SK-N-SH treated with all-trans-retinoic acid at 6 μM for 48 hours (cell line): ENCODE data around the gene APOL6.

Source experiments
- ATAC-seq: fragments of 200-7000 bp; cut with Tn5 transposase; 3 replicates; pipeline ENCODE4 v1.9.1; 2020; ENCODE audit warnings: mild to moderate bottlenecking, moderate library complexity
- ARNTL ChIP-seq: fragments of 450-650 bp; formaldehyde crosslinking; IDR thresholded peaks from 2 replicates; pipeline ENCODE4 v1.5.0; 2020; ENCODE audit warnings: low read depth, mild to moderate bottlenecking, moderate library complexity, borderline replicate concordance
- BACH2 ChIP-seq: fragments of 250-450 bp; sonication (Bioruptor Pico); IDR thresholded peaks from 2 replicates; pipeline ENCODE4 v1.9.0; 2021; ENCODE audit warnings: mild to moderate bottlenecking, borderline replicate concordance
- CSDC2 ChIP-seq: fragments of 250-450 bp; sonication (Bioruptor Pico); IDR thresholded peaks from 2 replicates; pipeline ENCODE4 v1.5.0; 2020; ENCODE audit warnings: mild to moderate bottlenecking, moderate library complexity
- ESRRG ChIP-seq: fragments of 250-450 bp; sonication (Bioruptor Pico); IDR thresholded peaks from 2 replicates; pipeline ENCODE4 v1.6.1; 2021; ENCODE audit warnings: mild to moderate bottlenecking
- GLIS3 ChIP-seq: fragments of 250-450 bp; sonication (Bioruptor Pico); IDR thresholded peaks from 2 replicates; pipeline ENCODE4 v1.5.0; 2020; ENCODE audit warnings: mild to moderate bottlenecking, moderate library complexity
- ISL1 ChIP-seq: fragments of 250-450 bp; sonication (Bioruptor Pico); IDR thresholded peaks from 2 replicates; pipeline ENCODE4 v2.1.2; 2022; ENCODE audit warnings: mild to moderate bottlenecking, moderate library complexity
- OSR1 ChIP-seq: fragments of 250-450 bp; sonication (Bioruptor Pico); IDR thresholded peaks from 2 replicates; pipeline ENCODE4 v1.8.0; 2022; ENCODE audit warnings: moderate library complexity, mild to moderate bottlenecking, inconsistent platforms
- PPARA ChIP-seq: fragments of 250-450 bp; sonication (Bioruptor Pico); IDR thresholded peaks from 2 replicates; pipeline ENCODE4 v1.5.0; 2020; ENCODE audit warnings: mild to moderate bottlenecking, borderline replicate concordance
- RARB ChIP-seq: fragments of 250-450 bp; sonication (Bioruptor Pico); IDR thresholded peaks from 2 replicates; pipeline ENCODE4 v1.8.0; 2021; ENCODE audit warnings: mild to moderate bottlenecking, moderate library complexity
- SNAI2 ChIP-seq: fragments of 250-450 bp; sonication (Bioruptor Pico); IDR thresholded peaks from 2 replicates; pipeline ENCODE4 v1.5.0; 2020; ENCODE audit warnings: mild to moderate bottlenecking, moderate library complexity
- ZC3H10 ChIP-seq: fragments of 250-450 bp; sonication (Bioruptor Pico); IDR thresholded peaks from 2 replicates; pipeline ENCODE4 v1.5.1; 2021; ENCODE audit warnings: mild to moderate bottlenecking, moderate library complexity
- ZFP3 ChIP-seq: fragments of 250-450 bp; sonication (Bioruptor Pico); IDR thresholded peaks from 2 replicates; pipeline ENCODE4 v1.5.0; 2020; ENCODE audit warnings: mild to moderate bottlenecking, moderate library complexity
- ZFP30 ChIP-seq: fragments of 450-650 bp; formaldehyde crosslinking; IDR thresholded peaks from 2 replicates; pipeline ENCODE4 v1.5.0; 2022; ENCODE audit warnings: mild to moderate bottlenecking, moderate library complexity
- ZNF565 ChIP-seq: fragments of 450-650 bp; formaldehyde crosslinking; conservative IDR thresholded peaks from 2 replicates; pipeline ENCODE4 v1.5.0; 2020; ENCODE audit warnings: low read depth, mild to moderate bottlenecking, moderate library complexity
- ZNF70 ChIP-seq: fragments of 450-650 bp; formaldehyde crosslinking; IDR thresholded peaks from 2 replicates; pipeline ENCODE4 v1.5.0; 2020; ENCODE audit warnings: mild to moderate bottlenecking, moderate library complexity
- ZNF8 ChIP-seq: fragments of 450-650 bp; formaldehyde crosslinking; IDR thresholded peaks from 2 replicates; pipeline ENCODE4 v1.5.0; 2020; ENCODE audit warnings: mild to moderate bottlenecking, moderate library complexity
- TF ChIP-seq, protein P1 (sequence below): fragments of 250-450 bp; sonication (Bioruptor Pico); IDR thresholded peaks from 2 replicates; pipeline ENCODE4 v1.8.0; 2021; ENCODE audit warnings: low read depth, mild to moderate bottlenecking, moderate library complexity, borderline replicate concordance
- TF ChIP-seq, protein P2 (sequence below): fragments of 250-450 bp; sonication (Bioruptor Pico); IDR thresholded peaks from 2 replicates; pipeline ENCODE4 v1.8.0; 2020; ENCODE audit warnings: mild to moderate bottlenecking, moderate library complexity, borderline replicate concordance
- TF ChIP-seq, protein P3 (sequence below): fragments of 250-450 bp; sonication (Bioruptor Pico); IDR thresholded peaks from 2 replicates; pipeline ENCODE4 v1.5.1; 2021; ENCODE audit warnings: mild to moderate bottlenecking, moderate library complexity
- TF ChIP-seq, protein P4 (sequence below): fragments of 250-450 bp; sonication (Bioruptor Pico); IDR thresholded peaks from 2 replicates; pipeline ENCODE4 v1.5.0; 2020; ENCODE audit warnings: mild to moderate bottlenecking, moderate library complexity
- TF ChIP-seq, protein P5 (sequence below): fragments of 250-450 bp; sonication (Bioruptor Pico); IDR thresholded peaks from 2 replicates; pipeline ENCODE4 v1.5.1; 2020; ENCODE audit warnings: low read depth, mild to moderate bottlenecking, moderate library complexity

APOL6 gene

DNA sequence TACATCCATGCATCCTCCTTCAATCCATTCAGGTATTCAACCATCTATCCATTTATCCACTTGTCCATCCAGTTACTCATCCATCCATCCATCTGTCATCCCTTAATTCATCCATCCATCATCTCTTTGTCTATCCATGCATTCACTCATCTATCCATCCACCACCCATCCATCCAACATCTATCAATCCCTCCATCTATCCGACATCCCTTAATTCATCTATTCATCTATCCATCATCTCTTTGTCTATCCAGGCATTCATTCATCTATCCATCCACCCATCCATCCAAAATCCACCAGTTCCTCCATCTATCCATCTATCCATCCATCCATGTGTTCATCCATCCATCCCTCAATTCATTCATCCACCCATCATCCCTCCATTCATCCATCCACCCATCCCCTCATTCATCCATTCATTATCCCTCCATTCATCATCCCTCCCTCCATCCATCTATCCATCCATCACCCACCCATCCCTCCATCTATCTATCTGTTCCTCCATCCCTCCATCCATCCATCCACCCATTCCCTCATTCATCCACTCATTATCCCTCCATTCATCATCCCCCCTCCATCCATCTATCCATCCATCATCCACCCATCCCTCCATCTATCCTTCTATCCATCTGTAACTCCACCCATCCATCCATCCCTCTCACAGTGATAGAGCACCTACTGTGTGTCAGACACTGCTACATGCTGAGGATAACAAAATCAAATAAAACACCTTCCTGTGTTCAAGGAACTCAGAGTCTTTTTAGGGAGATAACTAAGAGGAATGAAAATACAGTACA, 29.6 kb upstream of the APOL6 start:
- ATAC-seq = no peak
- TF ChIP-seq ARNTL (CRISPR knock-in tag) = no peak
- TF ChIP-seq CSDC2 = no peak
- TF ChIP-seq ISL1 = no peak
- TF ChIP-seq ZNF8 (CRISPR knock-in tag) = no peak
- TF ChIP-seq, protein P1, sequence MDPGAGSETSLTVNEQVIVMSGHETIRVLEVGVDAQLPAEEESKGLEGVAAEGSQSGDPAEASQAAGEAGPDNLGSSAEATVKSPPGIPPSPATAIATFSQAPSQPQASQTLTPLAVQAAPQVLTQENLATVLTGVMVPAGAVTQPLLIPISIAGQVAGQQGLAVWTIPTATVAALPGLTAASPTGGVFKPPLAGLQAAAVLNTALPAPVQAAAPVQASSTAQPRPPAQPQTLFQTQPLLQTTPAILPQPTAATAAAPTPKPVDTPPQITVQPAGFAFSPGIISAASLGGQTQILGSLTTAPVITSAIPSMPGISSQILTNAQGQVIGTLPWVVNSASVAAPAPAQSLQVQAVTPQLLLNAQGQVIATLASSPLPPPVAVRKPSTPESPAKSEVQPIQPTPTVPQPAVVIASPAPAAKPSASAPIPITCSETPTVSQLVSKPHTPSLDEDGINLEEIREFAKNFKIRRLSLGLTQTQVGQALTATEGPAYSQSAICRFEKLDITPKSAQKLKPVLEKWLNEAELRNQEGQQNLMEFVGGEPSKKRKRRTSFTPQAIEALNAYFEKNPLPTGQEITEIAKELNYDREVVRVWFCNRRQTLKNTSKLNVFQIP = no peak
- TF ChIP-seq SNAI2 (CRISPR knock-in tag) = no peak
- TF ChIP-seq ESRRG (CRISPR knock-in tag) = no peak
- TF ChIP-seq ZFP3 = no peak
- TF ChIP-seq, protein P2, sequence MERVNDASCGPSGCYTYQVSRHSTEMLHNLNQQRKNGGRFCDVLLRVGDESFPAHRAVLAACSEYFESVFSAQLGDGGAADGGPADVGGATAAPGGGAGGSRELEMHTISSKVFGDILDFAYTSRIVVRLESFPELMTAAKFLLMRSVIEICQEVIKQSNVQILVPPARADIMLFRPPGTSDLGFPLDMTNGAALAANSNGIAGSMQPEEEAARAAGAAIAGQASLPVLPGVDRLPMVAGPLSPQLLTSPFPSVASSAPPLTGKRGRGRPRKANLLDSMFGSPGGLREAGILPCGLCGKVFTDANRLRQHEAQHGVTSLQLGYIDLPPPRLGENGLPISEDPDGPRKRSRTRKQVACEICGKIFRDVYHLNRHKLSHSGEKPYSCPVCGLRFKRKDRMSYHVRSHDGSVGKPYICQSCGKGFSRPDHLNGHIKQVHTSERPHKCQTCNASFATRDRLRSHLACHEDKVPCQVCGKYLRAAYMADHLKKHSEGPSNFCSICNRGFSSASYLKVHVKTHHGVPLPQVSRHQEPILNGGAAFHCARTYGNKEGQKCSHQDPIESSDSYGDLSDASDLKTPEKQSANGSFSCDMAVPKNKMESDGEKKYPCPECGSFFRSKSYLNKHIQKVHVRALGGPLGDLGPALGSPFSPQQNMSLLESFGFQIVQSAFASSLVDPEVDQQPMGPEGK = no peak
- TF ChIP-seq BACH2 (CRISPR knock-in tag) = no peak
- TF ChIP-seq ZC3H10 = no peak
- TF ChIP-seq, protein P3, sequence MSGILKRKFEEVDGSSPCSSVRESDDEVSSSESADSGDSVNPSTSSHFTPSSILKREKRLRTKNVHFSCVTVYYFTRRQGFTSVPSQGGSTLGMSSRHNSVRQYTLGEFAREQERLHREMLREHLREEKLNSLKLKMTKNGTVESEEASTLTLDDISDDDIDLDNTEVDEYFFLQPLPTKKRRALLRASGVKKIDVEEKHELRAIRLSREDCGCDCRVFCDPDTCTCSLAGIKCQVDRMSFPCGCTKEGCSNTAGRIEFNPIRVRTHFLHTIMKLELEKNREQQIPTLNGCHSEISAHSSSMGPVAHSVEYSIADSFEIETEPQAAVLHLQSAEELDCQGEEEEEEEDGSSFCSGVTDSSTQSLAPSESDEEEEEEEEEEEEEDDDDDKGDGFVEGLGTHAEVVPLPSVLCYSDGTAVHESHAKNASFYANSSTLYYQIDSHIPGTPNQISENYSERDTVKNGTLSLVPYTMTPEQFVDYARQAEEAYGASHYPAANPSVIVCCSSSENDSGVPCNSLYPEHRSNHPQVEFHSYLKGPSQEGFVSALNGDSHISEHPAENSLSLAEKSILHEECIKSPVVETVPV = no peak
- no peak for TF ChIP-seq PPARA (CRISPR knock-in tag)
- TF ChIP-seq, protein P4, sequence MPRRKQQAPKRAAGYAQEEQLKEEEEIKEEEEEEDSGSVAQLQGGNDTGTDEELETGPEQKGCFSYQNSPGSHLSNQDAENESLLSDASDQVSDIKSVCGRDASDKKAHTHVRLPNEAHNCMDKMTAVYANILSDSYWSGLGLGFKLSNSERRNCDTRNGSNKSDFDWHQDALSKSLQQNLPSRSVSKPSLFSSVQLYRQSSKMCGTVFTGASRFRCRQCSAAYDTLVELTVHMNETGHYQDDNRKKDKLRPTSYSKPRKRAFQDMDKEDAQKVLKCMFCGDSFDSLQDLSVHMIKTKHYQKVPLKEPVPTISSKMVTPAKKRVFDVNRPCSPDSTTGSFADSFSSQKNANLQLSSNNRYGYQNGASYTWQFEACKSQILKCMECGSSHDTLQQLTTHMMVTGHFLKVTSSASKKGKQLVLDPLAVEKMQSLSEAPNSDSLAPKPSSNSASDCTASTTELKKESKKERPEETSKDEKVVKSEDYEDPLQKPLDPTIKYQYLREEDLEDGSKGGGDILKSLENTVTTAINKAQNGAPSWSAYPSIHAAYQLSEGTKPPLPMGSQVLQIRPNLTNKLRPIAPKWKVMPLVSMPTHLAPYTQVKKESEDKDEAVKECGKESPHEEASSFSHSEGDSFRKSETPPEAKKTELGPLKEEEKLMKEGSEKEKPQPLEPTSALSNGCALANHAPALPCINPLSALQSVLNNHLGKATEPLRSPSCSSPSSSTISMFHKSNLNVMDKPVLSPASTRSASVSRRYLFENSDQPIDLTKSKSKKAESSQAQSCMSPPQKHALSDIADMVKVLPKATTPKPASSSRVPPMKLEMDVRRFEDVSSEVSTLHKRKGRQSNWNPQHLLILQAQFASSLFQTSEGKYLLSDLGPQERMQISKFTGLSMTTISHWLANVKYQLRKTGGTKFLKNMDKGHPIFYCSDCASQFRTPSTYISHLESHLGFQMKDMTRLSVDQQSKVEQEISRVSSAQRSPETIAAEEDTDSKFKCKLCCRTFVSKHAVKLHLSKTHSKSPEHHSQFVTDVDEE (CRISPR knock-in tag) = no peak
- TF ChIP-seq ZFP30 (CRISPR knock-in tag) = no peak
- TF ChIP-seq GLIS3 = no peak
- no peak for TF ChIP-seq RARB (CRISPR knock-in tag)
- TF ChIP-seq, protein P5, sequence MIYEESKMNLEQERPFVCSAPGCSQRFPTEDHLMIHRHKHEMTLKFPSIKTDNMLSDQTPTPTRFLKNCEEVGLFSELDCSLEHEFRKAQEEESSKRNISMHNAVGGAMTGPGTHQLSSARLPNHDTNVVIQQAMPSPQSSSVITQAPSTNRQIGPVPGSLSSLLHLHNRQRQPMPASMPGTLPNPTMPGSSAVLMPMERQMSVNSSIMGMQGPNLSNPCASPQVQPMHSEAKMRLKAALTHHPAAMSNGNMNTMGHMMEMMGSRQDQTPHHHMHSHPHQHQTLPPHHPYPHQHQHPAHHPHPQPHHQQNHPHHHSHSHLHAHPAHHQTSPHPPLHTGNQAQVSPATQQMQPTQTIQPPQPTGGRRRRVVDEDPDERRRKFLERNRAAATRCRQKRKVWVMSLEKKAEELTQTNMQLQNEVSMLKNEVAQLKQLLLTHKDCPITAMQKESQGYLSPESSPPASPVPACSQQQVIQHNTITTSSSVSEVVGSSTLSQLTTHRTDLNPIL (CRISPR knock-in tag) = no peak
- TF ChIP-seq OSR1 (CRISPR knock-in tag) = no peak

DNA sequence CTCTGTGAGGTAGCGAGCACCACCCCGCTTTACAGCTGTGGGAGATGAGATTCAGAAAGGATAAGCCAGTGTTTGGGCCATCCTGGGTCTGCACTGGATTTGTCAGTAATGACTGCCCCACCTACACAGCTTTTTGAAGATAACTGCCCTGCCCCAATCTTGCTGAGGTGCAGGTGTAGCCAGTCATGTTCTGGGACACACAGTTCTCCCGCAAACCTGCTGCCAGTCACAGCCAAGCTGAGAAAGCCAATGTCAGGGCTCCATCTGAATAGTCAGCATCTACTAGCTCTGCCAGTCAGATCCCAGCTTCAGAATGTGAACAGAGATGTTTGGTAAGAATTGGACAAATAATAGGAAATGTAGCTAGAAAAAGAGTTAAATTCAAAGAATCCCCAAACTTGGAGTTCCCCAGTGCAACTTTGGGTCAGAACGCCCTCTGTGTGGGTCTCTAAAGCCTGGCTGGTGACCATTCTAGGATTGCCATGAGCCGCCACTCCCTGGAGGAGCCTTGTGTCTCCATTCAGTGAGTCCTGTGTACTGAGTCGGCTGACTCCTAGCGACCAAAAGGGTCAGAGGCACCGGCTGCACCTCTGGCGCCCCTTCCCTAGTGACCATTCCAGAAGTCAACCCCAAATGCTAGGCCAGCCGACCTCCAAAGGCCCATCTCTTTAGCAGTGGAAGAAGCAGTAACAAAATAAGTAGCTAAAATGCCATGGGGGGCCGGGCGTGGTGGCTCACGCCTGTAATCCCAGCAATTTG, 28.7 kb upstream of the APOL6 start:
- ATAC-seq = no peak
- TF ChIP-seq ZNF565 (CRISPR knock-in tag) (no peak), ZFP30 (CRISPR knock-in tag) (no peak), ZNF70 (no peak), ZNF8 (CRISPR knock-in tag) (no peak), SNAI2 (CRISPR knock-in tag) (no peak)
